ENCODE data around the gene SBNO1. TPM values are rescaled to one million over a fixed set of nuclear protein-coding genes. Genes with fewer than 3 reads are reported as not detected.

Gene SBNO1
- polyA plus RNA-seq, 1 donor = 18.7 TPM

GRCh38 chr12:123245678-123246077 lies 119.0 kb downstream of the SBNO1 start:
- DNase-seq = no peak

- no peak for DNase-seq
Measured at GRCh38 chr12:123243671-123244262, 120.9 kb downstream of the SBNO1 start.

DNA sequence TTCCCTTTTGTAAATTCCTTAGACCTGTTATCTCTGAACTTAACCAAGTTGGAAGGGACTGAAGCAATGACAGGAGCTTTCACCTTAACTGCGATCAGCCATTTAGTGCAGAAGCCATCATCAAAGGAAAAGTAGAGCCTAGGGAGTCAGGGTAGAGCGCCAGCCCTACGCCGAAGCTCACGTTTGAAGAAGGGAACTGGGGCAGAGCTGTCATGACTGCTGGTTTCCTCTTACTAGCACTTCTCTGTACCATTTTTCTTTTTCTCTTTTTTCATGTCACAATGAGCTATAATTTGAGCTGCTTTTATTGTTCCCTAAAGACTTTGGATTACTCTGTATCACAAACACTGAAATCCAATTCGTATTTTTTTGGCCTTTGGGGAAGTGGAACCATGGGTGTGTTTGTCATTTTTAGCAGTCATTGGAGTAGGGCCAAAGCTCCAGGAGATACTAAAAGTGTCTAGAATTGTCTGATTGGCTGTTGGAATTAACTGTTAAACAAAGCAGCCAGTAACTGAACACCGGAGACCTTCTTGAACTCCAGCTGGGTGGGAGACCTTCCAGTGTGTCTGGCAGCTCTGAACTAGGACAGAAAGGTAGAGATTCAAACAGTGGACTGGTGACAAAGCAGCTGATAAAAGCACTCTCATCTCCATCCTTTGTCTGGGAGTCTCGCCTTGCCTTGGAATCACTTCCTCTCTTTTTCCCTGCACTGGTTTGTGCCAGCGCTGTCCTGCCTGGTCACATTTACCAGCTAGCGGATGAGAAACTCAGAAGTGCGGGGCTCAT lies 122.3 kb downstream of the SBNO1 start:
- DNase-seq = peak; percentile 20

Other genes with a start within 250 kb of the SBNO1 start
- gene PITPNM2, start 213.8 kb downstream of the SBNO1 start, polyA plus RNA-seq (ENCODE audit: insufficient read length) = 6.0 TPM
- gene MPHOSPH9, start 131.7 kb downstream of the SBNO1 start, polyA plus RNA-seq (ENCODE audit: insufficient read length) = 19.3 TPM
- gene MTRFR, start 131.4 kb downstream of the SBNO1 start, polyA plus RNA-seq (ENCODE audit: insufficient read length) = 15.7 TPM
- 161 TPM for gene CDK2AP1, start 93.0 kb downstream of the SBNO1 start, polyA plus RNA-seq (ENCODE audit: insufficient read length)
- gene KMT5A, start 19.3 kb upstream of the SBNO1 start, polyA plus RNA-seq (ENCODE audit: insufficient read length) = 35.0 TPM
- 1.8 TPM for gene RILPL2, start 71.8 kb upstream of the SBNO1 start, polyA plus RNA-seq (ENCODE audit: insufficient read length)
- 34.3 TPM for gene SNRNP35, start 93.3 kb upstream of the SBNO1 start, polyA plus RNA-seq (ENCODE audit: insufficient read length)
- gene RILPL1, start 168.9 kb upstream of the SBNO1 start, polyA plus RNA-seq (ENCODE audit: insufficient read length) = 31.1 TPM
- gene TMED2, start 219.7 kb upstream of the SBNO1 start, polyA plus RNA-seq (ENCODE audit: insufficient read length) = 134 TPM
- gene DDX55, start 237.3 kb upstream of the SBNO1 start, polyA plus RNA-seq (ENCODE audit: insufficient read length) = 21.4 TPM